Measurements from ENCODE around the gene DNAJC13.

The DNAJC13 gene

DNA sequence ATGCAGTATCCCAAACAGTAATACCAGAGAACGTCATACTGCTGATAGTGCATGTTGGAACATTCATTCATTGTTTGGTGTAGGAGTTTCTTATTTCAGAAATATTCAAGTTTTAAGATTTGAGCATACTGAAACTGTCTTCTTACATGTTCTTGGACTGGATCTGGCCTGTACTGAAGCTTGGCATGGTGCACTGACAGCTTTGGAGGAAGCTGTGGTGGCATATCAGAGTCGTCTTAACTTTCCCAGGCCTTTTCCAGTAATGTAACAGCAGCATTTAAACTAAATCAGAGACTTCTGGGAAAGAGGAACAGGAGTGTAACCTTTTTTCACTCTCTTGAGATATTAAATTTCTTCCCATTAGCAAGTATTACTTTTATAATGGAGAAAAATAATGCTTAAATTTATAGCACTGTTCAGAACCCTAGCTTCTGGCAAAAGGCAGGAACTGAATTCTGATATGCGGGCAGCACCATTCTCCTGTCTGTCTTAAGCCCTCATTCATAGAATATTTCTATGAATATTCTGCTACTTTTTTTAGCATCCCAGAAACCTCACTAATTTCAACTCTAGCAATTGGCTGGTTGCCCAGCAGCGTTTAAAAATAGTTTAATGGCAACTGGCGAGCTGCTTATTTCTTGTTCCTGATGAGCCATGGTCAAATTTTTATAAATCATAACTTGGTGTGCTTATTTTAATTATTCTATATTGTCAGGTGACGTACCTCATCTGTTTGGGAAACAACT, 31.1 kb downstream of the DNAJC13 start:
- H2AFZ ChIP-seq (ENCODE audit: low read length), result no peak overlapping the region
- peak overlapping the region; percentile 71 for H3K27ac ChIP-seq (ENCODE audit: low read length)
- no peaks in the 10 kb centered on the region for H3K36me3 ChIP-seq (replicated peaks; ENCODE audit: insufficient read depth, low read length)
- peaks cover 34% of the 10 kb centered on the region for H3F3A ChIP-seq (ENCODE audit: insufficient read depth, low read length)
- peak; percentile 67 for DNase-seq
- no peaks in the 10 kb centered on the region for H3K9me3 ChIP-seq (replicated peaks; ENCODE audit: insufficient read depth, low read length)
- H3K4me1 ChIP-seq (ENCODE audit: low read length), result peaks cover 50% of the 10 kb centered on the region
- H3K9ac ChIP-seq (ENCODE audit: low read length), result peak overlapping the region; percentile 18; the same call in 1 of the 2 replicates
- no peak for TF ChIP-seq EZH2 (optimal IDR thresholded peaks at IDR 0.05; ENCODE audit: low read depth, low read length)
- no peak for TF ChIP-seq EZH2phosphoT487 (IDR thresholded peaks at IDR 0.05; ENCODE audit: low read length)
- TF ChIP-seq CTCF (IDR thresholded peaks at IDR 0.05; ENCODE audit: low read length), result no peak
- peaks cover 69% of the 10 kb centered on the region for H3K79me2 ChIP-seq (ENCODE audit: low read length)
- no peaks in the 10 kb centered on the region for H3K9me2 ChIP-seq (replicated peaks; ENCODE audit: insufficient read depth, low read length)
- H3K27me3 ChIP-seq (replicated peaks; ENCODE audit: insufficient read depth, low read length), result no peaks in the 10 kb centered on the region
- H4K20me1 ChIP-seq (ENCODE audit: insufficient read depth, low read length), result no peaks in the 10 kb centered on the region
- peak overlapping the region; percentile 35 for H3K4me3 ChIP-seq (ENCODE audit: low read length)
- peak overlapping the region; percentile 76 for H3K4me2 ChIP-seq (ENCODE audit: low read depth, low read length)

DNA sequence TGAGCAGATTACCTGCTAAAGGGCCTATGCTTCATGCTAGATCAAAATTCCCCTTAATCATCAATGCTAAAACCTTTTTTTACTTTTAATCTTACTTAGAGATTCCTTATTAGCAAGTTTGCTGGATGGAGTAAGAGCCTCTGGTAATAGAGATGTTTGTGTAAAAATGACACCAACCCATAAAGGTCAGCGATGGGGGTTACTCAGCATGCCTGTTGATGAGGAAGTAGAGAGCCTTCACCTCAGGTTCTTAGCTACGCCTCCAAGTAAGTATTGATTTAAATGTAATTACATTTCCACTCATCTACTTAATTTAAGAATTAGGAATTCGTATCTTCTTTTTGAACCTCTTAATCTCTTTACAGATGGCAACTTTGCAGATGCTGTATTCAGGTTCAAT, 38.8 kb downstream of the DNAJC13 start:
- Histone ChIP-seq H3K9me3 (replicated peaks; ENCODE audit: insufficient read depth, low read length) (no peaks in the 10 kb centered on the region), H2AFZ (ENCODE audit: low read length) (no peak overlapping the region), H3F3A (ENCODE audit: insufficient read depth, low read length) (no peaks in the 10 kb centered on the region; the same call in 1 of the 2 replicates), H3K27me3 (replicated peaks; ENCODE audit: insufficient read depth, low read length) (no peaks in the 10 kb centered on the region), H3K36me3 (replicated peaks; ENCODE audit: insufficient read depth, low read length) (peaks cover 27% of the 10 kb centered on the region), H3K9me2 (replicated peaks; ENCODE audit: insufficient read depth, low read length) (no peaks in the 10 kb centered on the region), H3K4me3 (ENCODE audit: low read length) (no peak overlapping the region), H3K4me2 (ENCODE audit: low read depth, low read length) (no peak overlapping the region), H4K20me1 (ENCODE audit: insufficient read depth, low read length) (no peaks in the 10 kb centered on the region), H3K79me2 (ENCODE audit: low read length) (peaks cover 10% of the 10 kb centered on the region), H3K27ac (ENCODE audit: low read length) (no peak overlapping the region), H3K4me1 (ENCODE audit: low read length) (peaks cover 18% of the 10 kb centered on the region), H3K9ac (ENCODE audit: low read length) (no peak overlapping the region)
- no peak for DNase-seq
- TF ChIP-seq EZH2 (optimal IDR thresholded peaks at IDR 0.05; ENCODE audit: low read depth, low read length) (no peak), CTCF (IDR thresholded peaks at IDR 0.05; ENCODE audit: low read length) (no peak), EZH2phosphoT487 (IDR thresholded peaks at IDR 0.05; ENCODE audit: low read length) (no peak)

- TF ChIP-seq EZH2phosphoT487 (IDR thresholded peaks at IDR 0.05; ENCODE audit: low read length) (no peak), CTCF (IDR thresholded peaks at IDR 0.05; ENCODE audit: low read length) (no peak), EZH2 (optimal IDR thresholded peaks at IDR 0.05; ENCODE audit: low read depth, low read length) (no peak)
- no peak overlapping the region for H3K4me2 ChIP-seq (ENCODE audit: low read depth, low read length)
- H3K9me2 ChIP-seq (replicated peaks; ENCODE audit: insufficient read depth, low read length), result no peaks in the 10 kb centered on the region
- no peak overlapping the region for H3K9ac ChIP-seq (ENCODE audit: low read length)
- H3K27ac ChIP-seq (ENCODE audit: low read length), result no peak overlapping the region
- H3K4me3 ChIP-seq (ENCODE audit: low read length), result no peak overlapping the region
- H3K4me1 ChIP-seq (ENCODE audit: low read length), result peaks cover 18% of the 10 kb centered on the region
- no peak overlapping the region for H2AFZ ChIP-seq (ENCODE audit: low read length)
- no peak for DNase-seq
- H3K9me3 ChIP-seq (replicated peaks; ENCODE audit: insufficient read depth, low read length), result no peaks in the 10 kb centered on the region
- 0 out of 2 replicates have a peak, but pooled peaks cover 5% of the 10 kb centered on the region for H3K79me2 ChIP-seq (ENCODE audit: low read length)
- H3K27me3 ChIP-seq (replicated peaks; ENCODE audit: insufficient read depth, low read length), result no peaks in the 10 kb centered on the region
- no peaks in the 10 kb centered on the region for H4K20me1 ChIP-seq (ENCODE audit: insufficient read depth, low read length)
- H3K36me3 ChIP-seq (replicated peaks; ENCODE audit: insufficient read depth, low read length), result peaks cover 27% of the 10 kb centered on the region
- H3F3A ChIP-seq (ENCODE audit: insufficient read depth, low read length), result no peaks in the 10 kb centered on the region; the same call in 1 of the 2 replicates
These were observed 39.3 kb downstream of the DNAJC13 start for GRCh38 chr3:132456571-132456970.
